Central memory CD4-positive, alpha-beta T cell (primary cell): Measurements from ENCODE around the gene TNRC6A.
"Not testable (repeated sequence)": the region's sequence is repeated elsewhere in the genome, so short reads cannot be mapped to it uniquely, and the experiment has no call there.

ENCODE experiments used
- DNase-seq: peaks from one replicate; pipeline ENCODE4 v3.0.0; 2022

TNRC6A gene

DNA sequence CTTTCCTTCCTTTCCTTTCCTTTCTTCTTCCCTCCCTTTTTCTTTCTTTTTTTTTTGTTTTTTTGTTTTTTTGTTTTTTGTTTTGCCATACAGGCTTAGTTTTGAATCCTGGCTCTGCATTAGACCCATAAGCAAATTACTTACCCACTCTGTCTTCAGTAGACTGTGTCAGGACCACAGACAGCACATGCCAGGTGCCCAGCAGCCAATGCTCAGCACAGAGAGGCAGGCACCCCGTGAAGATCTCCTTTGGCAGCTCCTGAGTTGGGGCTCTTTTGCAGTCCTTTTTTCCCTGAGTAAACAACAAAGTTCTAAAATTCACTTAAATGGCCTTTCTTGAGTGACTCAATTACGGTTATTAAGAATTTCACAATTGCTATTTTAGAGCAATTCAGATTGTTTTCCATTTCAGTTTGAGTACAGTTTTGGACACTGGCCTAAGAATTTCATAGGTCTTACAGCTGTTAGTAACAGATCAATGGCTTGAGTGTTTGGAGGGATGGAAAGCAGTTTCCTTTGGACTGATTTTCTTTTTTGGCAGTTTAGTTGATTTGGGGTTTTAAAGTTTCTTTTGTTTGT is 90.1 kb downstream of the TNRC6A start:
- no peak for DNase-seq

DNA sequence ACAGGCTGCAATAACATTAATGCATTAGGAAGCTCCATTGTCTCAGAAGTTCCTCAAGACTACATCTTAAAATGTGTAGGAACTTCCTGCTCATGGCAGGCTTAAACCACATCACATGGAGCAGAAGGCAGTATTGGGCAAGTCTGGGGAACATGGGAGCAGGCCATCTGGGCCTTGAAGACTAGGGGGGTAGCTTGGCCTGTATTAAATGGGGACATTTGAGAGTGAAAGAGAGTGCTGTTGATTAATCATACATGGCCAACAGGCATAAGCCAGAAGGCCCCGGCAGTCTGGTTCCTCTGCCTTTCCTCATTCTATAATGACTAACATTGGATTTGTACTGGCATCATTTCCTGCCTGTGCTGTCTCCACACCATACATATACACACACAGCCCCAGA is 91.1 kb downstream of the TNRC6A start:
- no peak for DNase-seq

GRCh38 chr16:24821129-24821528 is 91.7 kb downstream of the TNRC6A start:
- DNase-seq: no peak

GRCh38 chr16:24822542-24822941 is 93.1 kb downstream of the TNRC6A start:
- no peak for DNase-seq

DNA sequence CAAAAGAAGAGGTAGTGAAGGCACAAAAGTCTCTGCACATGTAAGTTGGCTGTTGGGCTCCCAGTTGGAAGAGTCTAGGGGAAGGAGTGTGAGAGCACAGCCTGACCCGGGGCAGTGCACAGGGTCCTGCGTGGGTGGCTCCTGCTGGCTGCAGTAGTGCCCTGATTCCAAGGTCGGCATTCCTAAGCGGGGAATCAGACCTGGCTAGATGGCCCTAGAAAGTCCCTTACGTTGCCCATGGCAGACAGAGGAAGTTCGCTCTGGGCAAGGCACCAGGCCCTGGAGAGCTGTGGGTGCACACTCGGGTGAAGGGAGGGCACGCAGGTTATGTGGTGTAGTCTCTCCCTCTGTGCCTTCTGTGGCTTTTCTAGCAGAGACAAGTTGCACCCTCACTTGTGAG is 93.5 kb downstream of the TNRC6A start:
- no peak for DNase-seq

- no peak for DNase-seq
Measured at GRCh38 chr16:24825696-24826095, 96.2 kb downstream of the TNRC6A start.

- DNase-seq: no peak
Measured at GRCh38 chr16:24826096-24826690, 96.7 kb downstream of the TNRC6A start.

- no peak for DNase-seq
Measured at GRCh38 chr16:24826817-24827566, 97.5 kb downstream of the TNRC6A start.

GRCh38 chr16:24829153-24829552 is 99.7 kb downstream of the TNRC6A start:
- DNase-seq: no peak

DNA sequence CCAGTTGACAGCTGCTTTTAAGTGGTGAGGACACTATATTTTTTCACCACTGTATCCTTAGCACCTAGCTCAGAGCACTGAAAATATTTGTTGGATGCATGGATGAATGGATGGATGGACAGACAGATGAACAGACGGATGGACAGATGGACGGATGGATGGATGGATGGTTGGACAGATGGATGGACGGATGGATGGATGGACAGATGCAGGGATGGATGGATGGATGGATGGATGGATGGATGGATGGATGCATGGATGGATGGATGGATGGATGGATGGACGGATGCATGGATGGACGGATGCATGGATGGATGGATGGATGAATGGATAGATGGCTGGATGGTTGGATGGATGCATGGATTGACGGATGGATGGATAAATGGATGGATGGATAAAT is 103.9 kb downstream of the TNRC6A start:
- DNase-seq: no peak

DNA sequence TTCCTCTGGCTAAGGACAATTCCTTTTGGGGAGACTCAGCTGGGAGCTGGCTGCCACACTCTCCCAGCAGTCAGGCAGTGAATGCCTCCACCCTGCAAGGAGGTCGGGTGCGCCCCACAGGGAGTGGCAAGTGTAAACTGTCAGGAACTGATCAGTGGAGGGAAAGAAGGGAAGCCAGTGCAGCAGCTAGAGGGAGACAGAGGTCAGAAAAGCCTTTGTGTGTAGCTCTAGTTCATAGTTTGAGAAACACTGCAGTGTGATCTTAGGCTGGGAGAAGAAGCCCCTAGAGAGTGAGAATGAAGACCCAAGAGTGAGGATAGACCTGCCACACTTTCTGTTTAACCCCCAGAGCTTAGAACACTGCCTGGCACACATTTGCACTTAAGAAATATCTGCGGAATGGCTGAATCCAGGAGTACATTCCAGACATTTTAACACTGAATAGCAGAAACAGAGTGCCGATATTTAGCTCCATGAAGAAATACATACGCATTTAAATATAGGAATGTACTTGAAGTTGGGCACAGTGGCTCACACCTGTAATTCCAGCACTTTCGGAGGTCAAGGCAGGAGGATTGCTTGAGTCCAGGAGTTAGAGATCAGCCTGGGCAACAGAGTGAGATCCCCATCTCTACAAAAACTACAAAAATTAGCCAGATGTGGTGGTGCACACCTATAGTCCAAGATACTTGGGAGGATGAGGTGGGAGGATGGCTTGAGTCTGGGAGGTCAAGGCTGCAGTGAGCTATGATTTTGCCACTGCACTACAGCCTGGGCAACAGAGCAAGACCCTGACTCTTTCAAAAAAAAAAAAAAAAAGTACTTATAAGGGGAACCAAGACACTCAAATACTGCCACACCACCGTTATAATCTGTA is 105.2 kb downstream of the TNRC6A start:
- DNase-seq: no peak

DNA sequence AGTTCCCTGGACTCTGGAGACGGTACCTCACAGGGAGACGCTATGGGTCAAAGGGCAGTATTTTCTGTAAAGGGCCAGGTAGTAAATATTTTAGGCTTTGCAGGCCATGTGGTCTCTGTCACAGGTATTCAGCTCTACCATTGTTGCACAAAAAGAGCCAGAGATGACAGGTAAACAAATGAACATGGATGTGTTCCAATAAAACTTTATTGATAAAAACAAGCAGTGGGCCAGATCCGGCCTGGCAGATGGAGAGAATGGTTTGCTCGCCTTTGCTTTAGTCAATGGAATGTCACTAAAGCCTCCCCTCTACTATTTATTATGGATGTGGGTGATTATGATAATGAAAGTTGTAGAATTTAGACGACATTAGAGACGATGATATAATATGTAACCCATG is 107.4 kb downstream of the TNRC6A start:
- no peak for DNase-seq

- DNase-seq: no peak
Measured at GRCh38 chr16:24837969-24838368, 108.5 kb downstream of the TNRC6A start.

DNA sequence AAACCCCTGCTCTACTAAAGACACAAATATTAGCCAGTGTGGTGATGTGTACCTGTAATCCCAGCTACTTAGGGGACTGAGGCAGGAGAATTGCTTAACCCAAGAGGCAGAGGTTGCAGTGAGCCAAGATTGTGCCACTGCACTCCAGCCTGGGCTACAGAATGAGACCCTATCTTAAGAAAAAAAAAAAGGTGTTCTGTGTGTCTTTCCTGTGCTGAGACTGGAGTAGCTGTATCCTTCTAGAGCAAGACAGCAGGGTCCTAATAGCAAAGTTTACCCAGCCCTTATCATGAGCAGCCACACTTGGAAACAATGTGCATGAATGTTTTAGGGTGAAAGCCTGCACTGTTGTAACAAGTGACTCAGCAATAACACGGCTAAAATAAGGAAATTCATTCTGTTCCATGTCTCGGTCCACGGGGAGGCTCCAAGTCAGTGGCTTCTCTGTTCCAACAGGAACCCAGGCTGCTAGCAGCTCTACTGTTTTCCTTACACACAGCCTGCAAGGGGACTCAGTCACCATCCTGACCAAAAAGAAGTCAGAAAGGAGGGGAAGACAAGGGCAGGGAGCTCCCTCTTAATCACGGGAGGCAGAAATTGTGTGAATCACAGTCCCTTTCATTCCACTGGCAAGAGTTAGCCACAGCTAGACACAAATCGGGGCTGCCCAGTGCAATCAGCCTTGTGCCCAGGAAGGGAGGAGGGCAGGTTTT is 109.3 kb downstream of the TNRC6A start:
- DNase-seq: no peak

DNA sequence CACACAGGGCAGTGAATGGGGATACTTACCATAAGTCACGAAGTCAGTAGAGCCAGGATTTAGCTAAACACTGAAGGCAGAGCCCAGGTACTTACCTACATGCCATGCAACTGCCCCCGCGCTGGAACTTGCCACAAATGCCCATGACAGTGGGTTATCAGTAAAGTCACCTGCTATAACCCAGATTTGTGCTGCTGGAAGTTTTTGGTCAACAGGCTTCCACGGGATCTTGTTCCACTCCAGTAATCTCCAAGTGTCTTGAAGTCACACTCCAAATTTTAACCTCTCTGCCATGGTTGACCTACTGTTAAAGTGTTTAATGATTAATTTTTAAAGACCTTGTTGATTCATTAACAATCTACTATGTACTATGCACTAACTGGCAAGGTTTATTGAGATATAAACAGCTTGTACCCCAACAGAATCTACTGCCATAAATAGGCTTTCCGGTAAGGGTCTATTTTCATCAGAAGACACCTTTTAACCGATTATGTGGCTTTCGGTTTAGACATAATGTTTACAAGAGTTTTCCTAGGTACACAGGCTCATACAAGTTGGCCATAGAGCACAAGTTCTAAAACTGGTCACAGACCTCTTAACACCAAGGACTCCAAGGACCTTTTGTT is 110.0 kb downstream of the TNRC6A start:
- DNase-seq: no peak

GRCh38 chr16:24841291-24841690 is 111.8 kb downstream of the TNRC6A start:
- no peak for DNase-seq

DNA sequence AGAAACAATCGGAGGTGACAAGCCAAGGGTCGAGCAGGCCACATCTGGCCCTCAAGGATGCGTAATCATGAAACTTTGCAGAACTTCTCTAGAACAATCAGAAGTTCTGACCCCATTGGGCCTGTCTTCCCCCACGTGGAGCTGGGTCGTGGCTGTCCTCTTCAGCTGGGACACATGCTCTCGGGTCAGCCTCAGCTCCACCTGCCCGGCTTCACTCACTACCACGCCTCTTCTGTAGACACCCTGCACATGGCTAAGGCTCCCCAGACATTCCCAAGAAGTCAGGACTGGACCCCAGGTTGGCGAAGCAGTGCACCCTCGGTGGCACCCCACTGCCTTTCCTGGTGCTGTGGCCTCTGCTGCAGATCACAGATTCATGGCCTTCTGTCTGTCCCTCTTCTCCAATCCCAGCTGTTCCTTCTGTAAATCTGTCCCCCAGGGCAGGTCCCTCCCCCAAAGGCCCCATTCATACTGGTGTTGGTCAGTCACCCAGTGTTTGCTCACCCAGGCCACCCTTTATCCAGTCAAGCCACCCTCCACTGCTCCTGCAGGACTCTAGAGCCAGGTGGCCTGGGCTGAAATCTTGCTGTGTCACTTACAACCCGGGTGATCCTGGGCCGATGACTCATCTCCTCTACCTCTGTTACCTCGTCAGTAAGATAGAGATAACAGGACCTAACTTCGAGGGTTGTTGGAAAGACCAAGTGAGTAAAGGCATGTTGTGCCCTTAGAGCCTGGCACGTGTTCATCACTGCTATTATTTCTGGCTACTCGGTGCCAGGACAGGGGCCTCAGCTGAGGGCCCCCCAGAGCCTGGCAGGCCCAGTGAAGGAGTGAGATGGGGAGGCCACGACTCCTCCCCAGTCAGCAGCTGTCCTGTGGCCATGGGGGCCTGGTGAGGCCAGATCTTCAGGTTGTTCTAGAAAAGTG is 114.9 kb downstream of the TNRC6A start:
- DNase-seq: no peak

DNA sequence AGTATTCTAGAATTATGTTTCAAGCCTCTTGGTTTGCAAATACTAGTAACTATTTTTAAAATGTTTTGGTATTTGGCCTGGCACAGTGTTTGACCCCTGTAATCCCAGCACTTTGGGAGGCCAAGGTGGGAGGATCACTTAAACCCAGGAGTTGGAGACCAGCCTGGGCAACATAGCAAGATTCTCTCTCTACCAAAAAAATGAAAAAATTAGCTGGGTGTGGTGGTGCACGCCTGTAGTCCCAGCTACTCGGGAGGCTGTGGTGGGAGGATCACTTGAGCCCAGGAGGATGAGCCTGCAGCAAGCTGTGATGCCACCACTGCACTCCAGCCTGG is 115.5 kb downstream of the TNRC6A start:
- not testable (repeated sequence) for DNase-seq

- no peak for DNase-seq
Measured at GRCh38 chr16:24845726-24846547, 116.5 kb downstream of the TNRC6A start, which contains the start of gene SLC5A11. Gene SLC5A11 (plus strand): TSS chr16:24845963. CDS start chr16:24858644, 12,681 bp downstream.
